Mucosa of descending colon (tissue), 3 donors: ENCODE data around the gene STAM2. TPM values are rescaled to one million over a fixed set of nuclear protein-coding genes. Genes with fewer than 3 reads are reported as not detected.
"Not testable (repeated sequence)": the region's sequence is repeated elsewhere in the genome, so short reads cannot be mapped to it uniquely, and the experiment has no call there.

ENCODE experiments used
- ATAC-seq: fragments of 200-7000 bp; cut with Tn5 transposase; one replicate; pipeline ENCODE4 v1.9.1; 2020; ENCODE audit warnings: mild to moderate bottlenecking, moderate library complexity
- DNase-seq, 3 donors: peaks; one replicate each; pipeline ENCODE4 v3.0.0-alpha.2; 2020
- H3K36me3 ChIP-seq: fragments of 200-600 bp; one replicate; pipeline ENCODE4 v1.8.0; 2021; ENCODE audit warnings: low read depth, mild to moderate bottlenecking
- H3K4me1 ChIP-seq: fragments of 200-600 bp; one replicate; pipeline ENCODE4 v1.8.0; 2021; ENCODE audit warnings: low read depth, mild to moderate bottlenecking
- H3K4me3 ChIP-seq: fragments of 200-600 bp; one replicate; pipeline ENCODE4 v1.8.0; 2021; ENCODE audit warnings: mild to moderate bottlenecking
- H3K9me3 ChIP-seq: fragments of 200-600 bp; one replicate; pipeline ENCODE4 v1.8.0; 2021; ENCODE audit warnings: mild to moderate bottlenecking
- CTCF ChIP-seq: fragments of 200-600 bp; IDR thresholded peaks from one replicate; pipeline ENCODE4 v1.8.0; 2022; ENCODE audit warnings: antibody characterized with exemption, mild to moderate bottlenecking
- intact Hi-C, 2 donors: fragments of 100-400 bp; cut with DNase I in 1 of 2; cut with micrococcal nuclease in 1 of 2; formaldehyde crosslinking; loops; one replicate each; pipeline versions ENCODE4 v1.11.0 to v1.11.1; 2022; cut with DNase I, micrococcal nuclease
- total RNA-seq, 3 donors: library from RNA; stranded (reverse); fragmentation: NEBNext Ultra II Directional in 2 of 3; extraction: Animal tissue kit (Norgen Biotek cat#: 25700) in 2 of 3; gene quantifications; one replicate each; pipeline versions ENCODE4 v1.2.1 to v1.2.4, GENCODE V29; 2021 to 2023
- donor health status: DM: no; HTN: no; CAD: no; lungs with moderate emphysema.
- donor health status: DM: no; HTN: no; CAD: no.
- donor health status: DM: no; HTN: yes; CAD: no.

The STAM2 gene
- total RNA-seq, 3 donors from 2014 or later: 38.8 to 45.8 (median 41.7) TPM

GRCh38 chr2:152175012-152175367, 573 bp downstream of the STAM2 start:
- DNase-seq (peak in 1 of 3 donors; percentile 18), ATAC-seq (peak; percentile 1)
- intact Hi-C loops: no loop called here
- Histone ChIP-seq H3K36me3 (no peaks in the 10 kb centered on the region), H3K4me3 (peak overlapping the region; percentile 65), H3K4me1 (peaks cover 28% of the 10 kb centered on the region), H3K9me3 (no peaks in the 10 kb centered on the region)
- no peak for TF ChIP-seq CTCF

GRCh38 chr2:152174574-152174973, 989 bp downstream of the STAM2 start:
- DNase-seq (peak in 1 of 3 donors; percentile 21), ATAC-seq (no peak)
- Histone ChIP-seq H3K36me3 (no peaks in the 10 kb centered on the region), H3K4me3 (peak overlapping the region; percentile 65), H3K4me1 (peaks cover 28% of the 10 kb centered on the region), H3K9me3 (no peaks in the 10 kb centered on the region)
- no peak for TF ChIP-seq CTCF
- intact Hi-C loops: no loop called here

GRCh38 chr2:152173831-152174230, 1.7 kb downstream of the STAM2 start:
- intact Hi-C loops: no loop called here
- Histone ChIP-seq H3K9me3 (no peaks in the 10 kb centered on the region), H3K36me3 (no peaks in the 10 kb centered on the region), H3K4me1 (peaks cover 28% of the 10 kb centered on the region), H3K4me3 (no peak overlapping the region)
- peak in 2 of 3 donors; percentile 40 to 46 for DNase-seq
- no peak for TF ChIP-seq CTCF
- ATAC-seq: peak; percentile 9

GRCh38 chr2:152172201-152172785, 3.3 kb downstream of the STAM2 start:
- H3K4me3 ChIP-seq, intact Hi-C loops, H3K36me3 ChIP-seq, H3K9me3 ChIP-seq: not testable (repeated sequence)
- H3K4me1 ChIP-seq: peaks cover 28% of the 10 kb centered on the region
- peak; percentile 27 to 62 (median 40) for DNase-seq
- ATAC-seq: peak; percentile 21

- no peak for TF ChIP-seq CTCF
- H3K4me1 ChIP-seq: peaks cover 28% of the 10 kb centered on the region
- H3K36me3 ChIP-seq: no peaks in the 10 kb centered on the region
- ATAC-seq (peak; percentile 6), DNase-seq (peak in 1 of 3 donors; percentile 23)
- H3K9me3 ChIP-seq: no peaks in the 10 kb centered on the region
- intact Hi-C loops: no loop called here
- H3K4me3 ChIP-seq: no peak overlapping the region
Observed at GRCh38 chr2:152171718-152172117, 3.8 kb downstream of the STAM2 start.

GRCh38 chr2:152169158-152169557, 6.4 kb downstream of the STAM2 start:
- H3K4me3 ChIP-seq, intact Hi-C loops, H3K36me3 ChIP-seq, DNase-seq, ATAC-seq, H3K9me3 ChIP-seq: not testable (repeated sequence)
- peaks cover 23% of the 10 kb centered on the region for H3K4me1 ChIP-seq

GRCh38 chr2:152167470-152167869, 8.1 kb downstream of the STAM2 start:
- H3K4me1 ChIP-seq, DNase-seq, H3K9me3 ChIP-seq, H3K36me3 ChIP-seq, H3K4me3 ChIP-seq, intact Hi-C loops, ATAC-seq: not testable (repeated sequence)
